Midbrain (tissue), 1 donor: ENCODE data around the gene SLC7A10.
"Not testable (repeated sequence)": the region's sequence is repeated elsewhere in the genome, so short reads cannot be mapped to it uniquely, and the experiment has no call there.

Experiments used
- DNase-seq: peaks from one replicate; lab custom pipeline; 2025; lab: John Stamatoyannopoulos, UW

The SLC7A10 gene

GRCh38 chr19:33238481-33239149 is 13.0 kb upstream of the SLC7A10 start:
- no peak for DNase-seq

DNA sequence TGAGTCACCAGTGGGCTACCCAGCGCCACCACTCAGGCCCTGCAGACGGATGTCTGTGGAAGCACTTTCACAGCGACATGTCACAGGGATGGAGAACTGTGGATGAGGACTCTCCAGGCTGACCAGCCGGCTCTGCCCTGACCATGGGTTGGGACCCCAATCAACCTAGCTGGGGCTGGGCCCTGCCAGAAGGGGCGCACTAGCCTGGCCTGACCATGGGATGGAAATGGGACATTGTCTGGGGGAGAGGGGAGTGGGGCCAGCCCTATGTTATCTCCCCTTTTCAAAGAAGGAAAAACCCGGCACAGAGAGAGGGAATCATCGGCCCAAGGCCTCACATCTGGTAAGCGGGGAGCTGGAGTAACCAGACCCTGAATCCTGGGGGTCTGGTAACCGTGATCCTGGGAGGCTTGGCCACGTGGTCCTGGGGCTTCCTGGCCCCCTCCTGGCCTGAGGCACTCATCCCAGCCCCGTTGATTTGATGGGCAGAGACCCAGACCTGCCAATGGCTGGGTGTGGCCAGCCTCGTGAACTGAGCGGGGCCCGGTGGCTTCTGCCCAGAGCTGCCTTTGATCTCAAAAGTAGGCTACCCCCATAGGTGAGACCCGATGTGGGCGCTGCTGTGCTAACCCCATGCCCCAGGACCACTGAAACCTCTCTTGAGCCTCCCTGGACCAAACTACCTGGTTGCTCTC is 11.2 kb upstream of the SLC7A10 start:
- no peak for DNase-seq

DNA sequence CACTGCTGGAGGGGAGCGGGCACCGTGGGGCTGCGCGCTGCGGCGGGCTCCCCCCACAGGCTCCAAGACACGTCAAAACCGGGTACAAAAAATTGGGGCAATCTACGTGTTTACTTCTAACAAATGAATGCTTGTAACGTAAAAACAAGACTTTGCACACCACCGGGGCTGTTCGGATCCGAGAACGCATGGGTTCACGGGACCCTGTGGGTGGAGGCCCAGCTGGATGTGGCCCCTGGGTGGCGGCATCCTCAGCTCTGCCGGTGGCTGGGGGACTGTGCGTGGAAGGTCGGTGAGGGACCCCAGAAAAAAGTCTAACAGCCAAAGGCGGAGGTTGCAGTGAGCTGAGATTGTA is 10.3 kb upstream of the SLC7A10 start:
- DNase-seq: no peak

DNA sequence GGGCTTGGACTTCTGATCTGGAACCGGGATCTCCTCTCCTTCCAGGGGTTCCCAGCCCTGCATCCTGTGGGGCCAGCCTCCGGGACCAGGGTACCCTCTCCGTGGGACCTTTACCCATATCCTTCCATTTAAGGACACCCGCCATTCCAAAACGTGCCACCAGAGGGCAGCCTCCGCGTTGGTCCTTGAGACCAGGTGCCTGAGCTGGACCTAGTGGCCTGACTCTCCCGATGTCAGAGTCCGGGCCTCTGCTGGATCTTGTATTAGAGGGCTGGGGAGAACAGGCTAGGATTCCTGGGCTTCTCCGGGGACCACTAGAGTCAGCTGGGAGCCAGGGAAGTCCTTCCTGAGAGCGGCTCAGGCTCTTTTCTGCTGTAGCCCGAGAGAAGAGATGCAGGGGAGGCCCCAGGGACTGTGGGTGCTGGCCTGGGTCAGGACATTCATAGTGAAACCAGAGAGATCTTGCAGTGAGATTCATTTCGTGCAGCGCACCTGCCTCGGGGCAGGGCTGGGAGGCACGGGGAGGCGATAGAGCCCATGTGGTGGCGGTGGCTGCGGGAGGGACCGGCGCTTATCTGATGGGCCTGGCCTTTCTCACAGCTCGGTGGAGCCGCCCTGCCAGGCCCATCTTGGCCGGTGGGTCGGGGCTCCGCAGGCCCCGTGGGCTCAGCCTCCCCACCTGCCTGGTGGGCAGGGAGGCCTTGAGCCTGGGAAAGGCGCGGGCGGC is 9.8 kb upstream of the SLC7A10 start:
- DNase-seq: peak; percentile 69

GRCh38 chr19:33234736-33235135 is 9.1 kb upstream of the SLC7A10 start:
- DNase-seq: no peak

DNA sequence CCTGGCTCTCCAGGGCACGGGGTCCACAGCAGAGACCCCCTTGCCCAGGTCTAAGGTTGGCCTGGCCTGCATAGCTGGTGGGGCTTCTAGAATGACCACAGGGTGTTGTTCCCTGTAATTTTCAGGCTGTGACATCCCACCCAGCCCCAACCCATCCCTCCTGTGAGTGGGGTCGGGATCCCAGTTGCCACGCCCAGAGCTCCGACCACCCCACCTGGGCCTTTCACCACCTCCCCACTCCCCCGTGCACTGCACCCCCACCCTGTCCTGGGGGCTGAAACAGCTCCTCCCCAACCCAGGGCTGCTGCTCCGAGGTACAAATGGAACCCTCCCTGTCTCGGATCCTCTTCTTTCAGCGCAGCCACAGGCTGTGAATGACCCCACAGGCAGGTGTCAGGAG is 8.4 kb upstream of the SLC7A10 start:
- no peak for DNase-seq

- DNase-seq: no peak
These were observed 7.6 kb upstream of the SLC7A10 start for GRCh38 chr19:33233056-33233873.

- DNase-seq: no peak
These were observed 7.0 kb upstream of the SLC7A10 start for GRCh38 chr19:33232656-33233055.

DNA sequence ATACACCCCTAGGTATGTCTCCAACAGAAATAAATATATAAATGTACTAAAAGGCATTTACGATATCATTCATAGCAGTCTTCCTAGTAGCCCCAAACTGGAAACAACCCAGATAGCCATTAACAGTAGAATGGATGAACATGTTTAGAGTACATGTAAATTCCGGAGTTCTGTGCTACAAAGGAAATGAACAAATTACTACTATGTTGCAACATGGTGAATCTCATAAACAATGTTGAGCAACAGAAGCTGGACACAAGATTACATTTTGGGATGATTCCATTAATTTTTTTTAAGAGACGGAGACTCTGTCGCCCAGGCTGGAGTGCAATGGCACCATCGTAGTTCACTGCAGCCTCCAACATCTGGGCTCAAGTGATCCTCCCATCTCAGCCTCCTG is 5.9 kb upstream of the SLC7A10 start:
- DNase-seq: no peak

GRCh38 chr19:33229962-33230361 is 4.3 kb upstream of the SLC7A10 start:
- DNase-seq: no peak

- DNase-seq: no peak
These were observed 2.4 kb upstream of the SLC7A10 start for GRCh38 chr19:33227870-33228599.

DNA sequence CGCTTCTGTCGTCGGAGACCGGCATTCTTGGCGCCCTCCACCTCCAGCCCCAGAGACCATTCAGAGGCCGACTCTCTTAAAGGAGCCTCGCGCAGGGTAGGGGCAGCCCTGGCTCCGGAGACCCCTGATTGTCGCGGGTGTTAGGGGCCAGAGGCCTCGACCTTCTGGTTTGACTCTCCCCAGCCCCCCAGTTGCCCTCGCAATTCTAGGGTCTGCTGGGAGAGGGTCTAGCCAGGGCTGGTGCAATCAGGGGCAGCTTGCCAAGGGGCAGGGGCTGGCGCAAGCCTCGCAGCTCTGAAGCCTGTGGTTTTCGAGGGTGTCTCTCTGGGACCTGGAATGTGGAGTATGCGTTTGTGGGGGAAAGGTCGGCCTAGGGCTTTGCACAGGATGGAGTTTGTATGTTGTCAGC is 1.6 kb upstream of the SLC7A10 start:
- no peak for DNase-seq

GRCh38 chr19:33226550-33227241 is 1.0 kb upstream of the SLC7A10 start:
- DNase-seq: no peak

GRCh38 chr19:33224694-33225457 is 774 bp downstream of the SLC7A10 start:
- no peak for DNase-seq

DNA sequence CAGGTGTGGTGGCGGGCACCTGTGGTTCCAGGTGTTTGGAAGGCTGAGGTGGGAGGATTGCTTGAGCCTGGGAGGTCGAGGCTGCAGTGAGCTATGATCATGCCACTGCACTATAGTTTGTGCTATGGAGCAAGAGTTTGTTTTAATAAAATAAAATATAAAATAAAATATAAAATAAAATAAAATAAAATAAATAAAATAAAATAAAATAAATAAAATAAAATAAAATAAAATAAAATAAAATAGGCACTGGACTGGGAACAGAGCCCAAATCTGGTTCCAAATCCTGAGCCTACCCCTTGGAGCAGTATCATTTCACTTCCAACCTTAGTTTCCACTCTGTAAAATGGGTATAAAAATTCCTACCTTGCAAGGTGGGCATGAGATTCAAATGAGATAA is 3.4 kb downstream of the SLC7A10 start:
- DNase-seq: not testable (repeated sequence)

DNA sequence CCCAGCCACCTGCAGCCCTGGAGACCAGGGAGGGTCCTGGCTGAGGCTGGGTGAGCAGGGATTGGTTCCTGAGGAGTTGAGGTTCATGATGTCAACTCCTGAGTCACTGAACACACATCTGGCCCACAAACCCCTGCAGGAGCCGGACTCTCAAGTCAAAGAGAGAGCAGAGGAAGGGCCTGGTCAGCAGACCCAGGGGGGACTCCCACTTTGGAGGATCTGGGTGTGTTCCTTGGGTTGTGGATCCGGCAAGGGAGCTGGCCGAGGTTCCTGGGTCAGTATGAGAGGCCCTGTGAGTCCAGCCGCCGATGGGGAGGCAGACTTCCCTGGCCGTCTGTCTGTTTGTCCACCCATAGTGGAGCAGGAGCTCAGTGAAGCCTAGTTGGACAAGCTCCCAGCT is 4.0 kb downstream of the SLC7A10 start:
- DNase-seq: no peak

- no peak for DNase-seq
These were observed 4.9 kb downstream of the SLC7A10 start for GRCh38 chr19:33220735-33221134.

GRCh38 chr19:33220115-33220514 is 5.5 kb downstream of the SLC7A10 start:
- no peak for DNase-seq

- DNase-seq: no peak
These were observed 6.3 kb downstream of the SLC7A10 start for GRCh38 chr19:33219261-33219815.

GRCh38 chr19:33217881-33218280 is 7.8 kb downstream of the SLC7A10 start:
- DNase-seq: peak; percentile 17
